Epithelial cell of prostate (primary cell): ENCODE data around the gene CCR7.

Experiments used
- DNase-seq: peaks from one replicate; pipeline ENCODE4 v3.0.0-alpha.2; 2011; ENCODE audit warnings: low read depth, low spot score
- H3K27ac ChIP-seq: fragments of 450-650 bp; 2 replicates; pipeline ENCODE4 v1.5.1; 2017; ENCODE audit warnings: mild to moderate bottlenecking

CCR7 gene, protein sequence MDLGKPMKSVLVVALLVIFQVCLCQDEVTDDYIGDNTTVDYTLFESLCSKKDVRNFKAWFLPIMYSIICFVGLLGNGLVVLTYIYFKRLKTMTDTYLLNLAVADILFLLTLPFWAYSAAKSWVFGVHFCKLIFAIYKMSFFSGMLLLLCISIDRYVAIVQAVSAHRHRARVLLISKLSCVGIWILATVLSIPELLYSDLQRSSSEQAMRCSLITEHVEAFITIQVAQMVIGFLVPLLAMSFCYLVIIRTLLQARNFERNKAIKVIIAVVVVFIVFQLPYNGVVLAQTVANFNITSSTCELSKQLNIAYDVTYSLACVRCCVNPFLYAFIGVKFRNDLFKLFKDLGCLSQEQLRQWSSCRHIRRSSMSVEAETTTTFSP

DNA sequence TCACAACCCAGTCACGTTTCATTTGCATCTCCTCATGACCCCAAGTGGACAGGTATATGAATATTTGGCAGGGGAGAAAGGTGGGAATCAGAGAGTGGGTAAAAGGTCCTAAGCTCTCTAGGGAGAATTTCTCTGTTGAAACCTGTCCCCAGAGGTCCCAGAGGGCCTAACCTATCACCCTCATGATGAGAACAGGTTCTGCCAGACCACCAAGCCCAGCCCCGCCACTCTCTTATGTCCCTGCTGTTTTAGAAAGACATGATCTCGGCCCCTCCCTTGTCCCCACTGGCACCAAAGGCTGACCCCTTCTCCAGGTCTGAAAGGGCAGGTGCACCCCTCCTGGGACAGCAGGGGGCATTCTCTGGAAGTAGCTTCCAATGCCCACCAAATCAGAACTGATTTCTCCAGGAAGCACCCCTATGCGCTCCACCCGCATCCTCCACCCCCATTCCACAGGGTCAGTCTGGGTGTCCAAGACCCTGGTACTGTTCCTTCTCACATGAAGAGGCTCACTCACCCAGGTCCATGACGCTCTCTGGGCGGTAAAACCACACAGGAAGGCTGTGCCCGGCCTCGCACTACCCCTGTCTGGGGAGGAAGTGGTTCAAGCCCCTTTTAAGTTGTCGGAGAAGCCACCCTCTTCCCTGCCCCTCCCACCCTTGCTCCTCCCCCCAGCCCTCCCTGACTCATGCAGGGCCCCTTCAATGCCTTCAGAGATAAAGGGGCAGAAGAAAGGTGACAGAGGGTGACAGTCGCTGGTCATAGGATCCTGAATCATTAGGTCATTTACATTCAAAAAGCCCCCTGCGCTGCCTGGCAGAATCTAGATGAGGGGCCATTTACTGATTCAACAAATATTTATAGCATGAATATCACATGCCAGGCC lies at the start of gene CCR7:
TSS of gene CCR7 (minus strand) at position 590 of the 886 bp plus-strand sequence. CDS start at position 527, 63 bp downstream.
- no peak within 1 kb of the TSS for H3K27ac ChIP-seq
- no peak for DNase-seq

DNA sequence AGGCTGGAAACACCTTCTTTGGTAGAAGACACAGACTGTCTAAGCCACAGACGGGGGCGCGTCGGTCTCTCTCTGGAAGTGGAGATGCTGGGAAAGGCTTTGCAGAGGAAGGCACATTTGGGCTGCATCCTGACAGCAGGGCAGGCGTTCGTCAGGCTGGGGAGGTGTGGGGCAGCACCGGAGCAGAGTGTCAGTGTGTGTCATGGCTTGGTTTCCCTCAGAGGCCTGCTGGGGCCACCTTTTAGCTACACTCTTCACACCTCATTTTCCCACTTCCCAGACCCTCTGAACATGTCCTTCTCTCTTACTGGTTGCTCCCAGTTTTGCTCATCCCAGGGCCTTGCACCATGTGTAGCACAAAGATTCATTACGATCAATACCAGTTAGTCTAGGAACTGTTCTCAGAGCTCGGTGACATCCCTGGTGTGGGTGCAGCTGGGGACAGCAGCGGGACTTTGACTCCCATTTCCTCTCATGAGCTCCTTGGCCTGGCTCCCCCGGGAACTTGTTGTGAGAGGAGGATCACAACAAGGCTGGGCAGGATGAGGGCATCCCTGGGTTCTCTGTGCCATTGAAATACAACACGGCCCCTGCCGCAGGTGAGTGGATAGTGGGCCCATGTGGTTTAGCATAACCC lies 49.3 kb upstream of the CCR7 start:
- DNase-seq, result no peak
- H3K27ac ChIP-seq, result no peak overlapping the region

DNA sequence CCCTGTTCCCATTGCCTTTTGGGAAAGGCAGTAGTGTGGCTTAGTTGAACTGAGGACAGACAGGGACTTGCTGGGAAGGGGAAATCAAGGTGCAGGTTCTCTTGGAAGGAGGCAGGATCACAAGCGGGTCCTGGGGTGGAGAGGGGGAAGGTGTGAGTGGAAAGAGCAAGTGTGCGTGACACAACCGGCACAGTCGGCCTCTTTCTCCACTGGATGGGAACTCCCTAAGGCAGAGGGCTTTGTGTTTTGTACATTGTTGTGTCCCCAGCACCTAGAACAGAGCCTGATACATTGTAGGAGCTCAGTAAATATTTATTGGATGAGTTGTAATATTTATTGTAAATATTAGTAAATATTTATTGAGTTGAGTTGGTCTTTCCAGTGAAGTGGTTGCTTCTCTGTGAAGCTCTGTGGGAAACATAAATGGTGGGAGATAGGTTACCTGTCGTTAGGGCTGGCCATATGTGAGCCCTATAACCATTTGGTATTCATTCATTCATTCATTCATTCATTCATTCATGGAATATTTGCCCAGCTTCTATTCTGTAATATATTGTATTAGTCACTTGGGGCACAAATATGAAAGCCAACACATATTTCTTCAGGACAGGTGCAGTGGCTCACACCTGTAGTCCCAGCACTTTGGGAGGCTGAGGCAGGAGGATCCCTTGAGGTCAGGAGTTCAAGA lies 48.3 kb upstream of the CCR7 start:
- no peak for DNase-seq
- no peak overlapping the region for H3K27ac ChIP-seq

DNA sequence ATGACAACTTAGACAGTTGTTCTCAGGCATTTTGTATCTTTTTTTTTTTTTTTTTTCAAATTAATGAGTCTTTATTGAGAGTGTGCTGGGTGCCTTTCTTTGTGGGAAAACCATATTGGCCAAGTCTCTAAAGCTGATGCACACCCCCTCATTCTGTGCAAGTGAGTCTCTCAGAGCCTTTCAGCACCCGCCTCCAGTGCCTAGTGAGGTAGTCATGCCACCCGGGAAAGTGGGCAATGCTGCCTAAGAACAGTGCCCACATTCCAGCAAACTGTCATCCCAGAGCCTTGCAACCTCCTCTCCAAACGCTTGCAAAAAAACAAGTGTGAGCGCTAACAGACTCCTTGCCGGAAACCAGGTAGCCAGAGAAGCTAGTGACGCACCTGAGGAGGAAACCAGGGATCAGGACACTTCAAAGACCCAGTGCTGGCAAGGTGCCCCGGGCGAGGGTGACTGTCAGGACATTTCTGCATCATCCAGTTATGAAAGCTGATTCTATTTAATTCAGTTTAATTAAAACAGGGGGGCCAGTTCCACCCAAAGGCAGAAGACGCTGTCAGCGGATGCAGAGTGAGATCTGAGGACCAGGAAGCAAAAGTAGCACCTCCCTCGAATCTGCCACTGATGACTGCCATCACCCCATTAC lies 47.5 kb upstream of the CCR7 start:
- no peak for DNase-seq
- no peak overlapping the region for H3K27ac ChIP-seq

DNA sequence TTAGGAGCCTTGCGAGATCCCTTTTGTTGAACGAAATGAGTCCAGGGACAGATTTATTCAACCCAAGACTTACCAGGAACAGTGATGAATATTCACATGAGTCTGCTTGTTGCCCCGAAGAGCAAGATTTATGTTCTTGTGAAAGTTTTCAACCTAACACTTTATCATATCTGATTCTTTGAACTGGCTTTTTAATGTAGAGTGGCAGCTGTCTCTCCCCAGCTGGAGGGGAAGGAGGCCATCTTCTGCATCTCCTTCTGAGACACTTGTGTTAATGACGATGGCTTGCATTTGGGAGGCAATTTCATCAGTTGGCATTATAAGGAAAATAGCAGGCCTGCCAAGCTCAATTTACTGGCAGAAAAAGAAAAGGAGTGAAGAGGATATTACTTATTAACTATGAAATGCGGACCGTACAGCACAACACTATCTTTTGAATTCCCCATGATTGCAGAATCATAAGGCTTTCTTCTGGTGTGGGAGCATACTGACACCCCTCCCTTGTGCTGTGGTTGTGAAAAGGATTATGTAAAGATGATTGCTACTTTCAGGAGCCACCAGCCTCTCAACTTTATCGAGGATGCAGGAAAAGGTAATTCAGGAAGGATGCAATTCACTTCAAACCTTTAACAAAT lies 46.7 kb upstream of the CCR7 start:
- no peak for DNase-seq
- no peak overlapping the region for H3K27ac ChIP-seq

DNA sequence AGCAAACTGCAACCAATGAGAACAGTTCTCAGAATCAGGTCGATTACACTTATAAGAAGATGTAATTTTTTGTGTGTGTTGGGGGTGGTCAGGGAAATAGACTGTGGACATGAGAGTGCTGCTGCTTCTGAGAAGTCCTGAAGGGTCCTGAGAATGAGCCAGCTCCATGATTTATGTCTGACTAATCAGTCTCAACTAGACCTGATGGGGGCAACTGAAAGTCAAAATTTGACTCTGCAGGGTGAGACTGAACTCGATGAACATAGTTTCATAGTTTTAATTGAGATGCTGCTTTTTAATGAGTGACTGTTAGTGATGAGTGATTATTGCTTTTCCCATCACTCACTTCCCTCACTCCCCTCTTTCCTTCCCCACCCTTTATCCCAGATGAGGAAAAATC lies 45.1 kb upstream of the CCR7 start:
- H3K27ac ChIP-seq, result no peak overlapping the region

DNA sequence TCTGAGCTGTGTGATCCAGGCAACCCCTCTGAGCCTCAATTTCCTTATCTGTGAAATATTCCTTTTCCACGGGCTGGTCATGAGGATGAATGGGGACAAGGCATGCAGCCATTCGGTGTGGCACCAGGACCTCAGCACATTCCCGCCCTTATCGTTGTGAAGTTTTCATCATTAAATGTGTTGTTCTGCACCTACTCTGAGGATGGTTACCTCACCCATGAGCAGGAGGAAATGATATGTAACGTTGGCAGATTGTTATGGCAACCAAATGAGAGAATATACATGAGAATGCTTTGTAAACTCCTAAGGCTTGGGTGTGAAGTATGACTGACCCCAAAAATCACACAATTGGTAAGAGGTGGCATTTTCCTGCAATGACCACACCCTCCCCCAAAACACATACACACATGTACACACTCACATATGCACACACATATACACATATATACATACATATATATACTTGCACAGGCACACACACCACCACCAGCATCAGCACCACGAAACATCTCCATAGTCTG lies 42.8 kb upstream of the CCR7 start:
- no peak for DNase-seq
- no peak overlapping the region for H3K27ac ChIP-seq

More for the DNA sequence above, 45.1 kb upstream of the CCR7 start:
- DNase-seq, result no peak

DNA sequence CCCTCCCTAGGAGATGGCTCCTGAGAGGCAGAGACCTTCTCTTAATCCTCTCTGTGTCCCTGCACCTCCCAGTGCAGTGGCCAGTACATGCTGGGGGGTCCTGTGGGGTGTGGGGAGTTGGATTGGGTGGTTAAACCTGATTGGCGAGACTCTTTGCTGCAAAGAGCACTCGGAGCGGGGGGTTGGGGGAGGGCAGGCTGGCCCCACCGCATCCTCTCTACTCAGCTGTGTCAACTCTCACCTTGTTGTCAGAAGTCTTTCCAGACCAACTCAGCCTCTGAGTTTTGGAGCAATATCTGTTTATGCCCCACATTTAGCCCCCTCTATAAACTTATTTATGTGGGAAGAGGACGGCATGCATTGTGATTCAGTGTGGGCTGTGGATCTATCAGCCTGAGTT lies 42.4 kb upstream of the CCR7 start:
- H3K27ac ChIP-seq, result no peak overlapping the region

DNA sequence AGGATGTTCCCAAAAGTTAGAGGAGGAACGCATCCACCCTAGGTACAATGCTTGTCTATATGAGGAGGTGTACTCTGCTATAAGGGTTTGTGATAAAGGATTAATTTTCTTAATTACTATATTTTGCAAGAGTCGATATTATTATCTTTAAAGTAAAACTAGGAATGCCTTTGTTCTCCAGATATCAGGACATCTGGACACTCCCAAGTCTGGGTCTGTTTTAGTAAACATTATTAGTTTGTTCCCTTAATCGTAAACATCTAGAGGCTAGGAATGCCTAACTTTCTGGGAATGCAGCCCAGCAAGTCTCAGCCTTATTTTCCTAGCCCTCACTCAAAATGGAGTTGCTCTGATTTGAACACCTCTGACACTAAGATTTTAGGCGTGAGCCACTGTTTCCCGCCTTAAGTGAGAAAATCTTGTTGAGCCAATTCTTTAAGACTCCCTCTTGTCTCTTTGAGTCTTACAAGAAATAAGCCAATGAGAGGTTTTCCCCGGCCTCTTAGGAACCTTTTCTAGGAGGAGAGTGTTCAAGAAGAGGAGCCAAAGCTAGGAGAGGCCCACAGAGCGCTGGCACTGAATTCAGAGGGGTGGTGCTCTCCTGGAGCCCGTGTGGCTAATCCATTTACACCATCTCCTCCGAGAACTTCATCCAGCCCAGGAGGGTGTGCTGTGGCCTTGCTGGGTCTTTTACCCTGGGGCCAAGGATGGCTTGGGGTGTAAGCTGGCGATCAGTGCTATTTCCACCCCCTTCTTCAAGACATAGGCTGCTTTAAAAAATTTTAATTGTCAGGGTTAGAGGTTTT lies 41.5 kb upstream of the CCR7 start:
- no peak overlapping the region for H3K27ac ChIP-seq
- no peak for DNase-seq

More for the DNA sequence above, 42.4 kb upstream of the CCR7 start:
- no peak for DNase-seq

DNA sequence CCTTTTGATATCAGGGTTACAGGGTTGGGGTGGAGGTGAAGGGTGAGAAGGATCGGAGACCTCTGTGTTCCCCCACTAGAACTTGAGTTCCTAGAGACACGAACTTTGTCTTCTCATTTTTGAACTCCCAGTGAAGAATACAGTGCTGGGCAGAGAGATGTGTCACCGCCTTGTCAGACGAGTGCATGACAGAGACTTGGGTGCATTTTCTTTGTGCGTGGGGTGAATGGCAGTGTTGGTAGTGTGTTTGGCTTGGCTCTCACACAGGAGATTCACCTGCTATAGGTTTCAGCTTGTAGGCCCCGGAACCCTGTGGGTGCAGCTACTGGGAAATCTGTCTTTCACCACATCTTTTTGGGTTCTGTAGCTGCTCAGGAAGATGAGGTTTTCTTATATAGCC lies 40.0 kb upstream of the CCR7 start:
- no peak for DNase-seq
- no peak overlapping the region for H3K27ac ChIP-seq

DNA sequence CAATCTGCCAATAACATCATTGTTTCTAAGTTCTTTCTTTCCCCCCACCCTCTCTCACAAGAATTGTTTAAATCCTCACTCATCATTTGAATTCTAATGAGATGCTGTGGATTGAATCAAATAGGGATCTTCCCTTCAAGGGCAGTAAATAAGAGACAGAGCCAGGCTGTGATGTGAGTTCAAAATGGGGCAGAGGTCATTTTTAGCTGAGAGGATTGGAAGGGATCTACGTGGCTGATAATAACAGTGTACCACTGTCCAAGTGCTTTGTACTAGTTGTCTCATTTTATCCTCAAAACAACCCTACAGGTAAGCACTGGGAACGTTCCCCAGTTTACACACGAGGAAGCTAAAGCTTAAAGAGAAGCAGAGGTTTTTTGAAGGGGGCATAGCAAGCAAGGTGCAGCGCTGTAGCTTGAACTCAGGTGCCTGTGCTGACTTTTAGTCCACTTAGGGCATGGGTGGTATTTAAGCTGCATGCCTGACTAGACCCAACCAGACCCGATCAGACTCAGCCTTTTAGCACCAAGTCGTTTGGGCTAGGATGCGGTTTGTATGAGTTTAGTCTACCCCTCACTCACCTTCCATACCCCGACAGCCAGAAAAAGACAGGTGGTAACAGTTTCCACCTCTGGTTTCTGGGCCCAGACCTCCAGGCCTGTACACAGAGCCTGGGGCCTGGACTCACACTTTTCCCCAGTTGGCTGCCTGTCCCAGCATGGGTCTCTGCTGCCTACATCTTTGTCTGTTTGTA lies 39.2 kb upstream of the CCR7 start:
- DNase-seq, result no peak
- no peak overlapping the region for H3K27ac ChIP-seq

DNA sequence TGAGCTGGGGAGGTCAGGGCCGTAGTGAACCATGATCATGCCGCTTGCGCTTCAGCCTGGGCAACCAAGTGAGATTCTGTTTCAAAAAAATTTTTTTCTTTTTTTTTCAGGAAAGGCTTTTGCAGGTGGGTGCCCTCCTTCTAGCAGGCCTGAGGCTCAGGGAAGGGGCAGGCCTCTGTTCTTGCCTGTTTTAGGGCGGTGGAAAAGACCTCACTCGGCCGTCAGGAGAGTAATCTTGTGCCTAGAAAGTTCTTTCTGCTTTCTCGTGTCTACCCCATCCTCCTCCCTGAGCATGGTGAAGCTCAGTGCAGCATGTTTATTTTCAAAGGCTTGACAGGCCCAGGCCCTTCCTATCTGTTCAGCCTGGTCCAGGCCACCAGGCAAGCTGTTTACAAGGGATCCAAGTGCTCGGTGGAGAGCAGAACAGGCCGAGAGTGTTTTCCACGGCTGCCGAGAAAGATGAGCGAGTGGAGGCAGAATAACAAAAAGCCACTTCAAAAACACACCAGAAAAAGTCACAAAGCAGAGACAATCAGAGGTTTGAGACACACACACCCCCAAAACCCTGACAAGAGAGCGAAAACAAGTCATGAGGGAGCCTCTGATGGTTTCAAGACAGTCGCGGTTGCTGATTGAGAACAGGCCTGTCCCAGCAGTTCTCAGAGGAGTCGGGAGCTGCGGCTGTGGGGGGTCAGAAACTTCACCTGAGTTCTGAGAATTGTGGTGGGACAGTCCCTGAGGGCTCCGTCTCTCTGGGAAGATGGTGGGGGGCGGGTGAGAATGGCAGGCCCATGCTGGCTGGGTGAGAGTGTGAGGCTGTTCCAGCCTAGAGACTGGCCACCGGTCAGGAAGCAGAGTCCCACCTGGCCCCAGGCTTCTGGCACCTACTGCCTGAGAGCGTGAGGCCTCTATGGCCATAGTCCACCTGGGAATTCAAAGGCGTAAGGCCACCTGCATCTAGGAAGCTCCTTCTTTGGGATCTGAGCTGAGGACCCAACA lies 37.5 kb upstream of the CCR7 start:
- no peak for DNase-seq
- no peak overlapping the region for H3K27ac ChIP-seq

DNA sequence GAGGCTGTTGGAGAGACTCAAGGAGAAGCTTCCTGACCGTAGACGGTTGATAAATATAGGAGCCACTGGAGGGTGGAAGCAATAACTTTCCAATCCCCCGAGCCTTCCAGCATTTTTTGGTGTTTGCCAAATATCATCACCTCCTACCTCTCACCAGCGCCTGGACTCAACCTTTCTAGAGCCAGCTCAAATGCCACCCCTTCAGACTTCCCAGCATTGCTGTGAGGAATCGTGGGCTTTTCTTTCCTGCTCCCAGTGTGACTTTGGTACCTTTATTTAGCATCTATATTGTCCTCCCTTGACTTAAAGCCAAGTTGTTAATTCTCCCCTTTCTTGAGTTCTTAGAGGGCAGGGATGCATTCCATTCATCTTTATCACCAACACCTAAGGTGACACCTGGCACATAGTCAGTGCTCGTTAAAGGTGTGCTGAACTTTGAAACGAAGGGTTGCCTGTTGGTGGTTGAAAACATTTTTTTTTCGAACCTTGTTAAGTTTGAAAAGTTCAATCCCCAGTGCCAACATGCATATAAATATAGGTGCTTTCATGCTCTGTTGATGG lies 35.3 kb upstream of the CCR7 start:
- DNase-seq, result no peak
- H3K27ac ChIP-seq, result no peak overlapping the region

DNA sequence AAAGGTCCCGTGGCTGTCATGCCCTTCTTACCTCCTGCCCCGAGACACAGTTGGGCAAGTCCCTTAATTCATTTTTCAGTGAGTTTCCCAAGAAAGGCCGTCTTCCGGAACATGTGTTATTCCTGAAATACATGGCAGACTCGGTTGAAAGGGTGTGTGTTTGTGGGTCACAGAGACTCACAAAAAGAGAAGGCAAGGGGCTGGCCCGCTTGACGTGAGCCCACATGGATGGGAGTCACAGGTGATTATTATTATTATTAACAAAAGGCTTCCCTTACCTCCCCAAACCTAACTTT lies 34.1 kb upstream of the CCR7 start:
- H3K27ac ChIP-seq, result no peak overlapping the region

DNA sequence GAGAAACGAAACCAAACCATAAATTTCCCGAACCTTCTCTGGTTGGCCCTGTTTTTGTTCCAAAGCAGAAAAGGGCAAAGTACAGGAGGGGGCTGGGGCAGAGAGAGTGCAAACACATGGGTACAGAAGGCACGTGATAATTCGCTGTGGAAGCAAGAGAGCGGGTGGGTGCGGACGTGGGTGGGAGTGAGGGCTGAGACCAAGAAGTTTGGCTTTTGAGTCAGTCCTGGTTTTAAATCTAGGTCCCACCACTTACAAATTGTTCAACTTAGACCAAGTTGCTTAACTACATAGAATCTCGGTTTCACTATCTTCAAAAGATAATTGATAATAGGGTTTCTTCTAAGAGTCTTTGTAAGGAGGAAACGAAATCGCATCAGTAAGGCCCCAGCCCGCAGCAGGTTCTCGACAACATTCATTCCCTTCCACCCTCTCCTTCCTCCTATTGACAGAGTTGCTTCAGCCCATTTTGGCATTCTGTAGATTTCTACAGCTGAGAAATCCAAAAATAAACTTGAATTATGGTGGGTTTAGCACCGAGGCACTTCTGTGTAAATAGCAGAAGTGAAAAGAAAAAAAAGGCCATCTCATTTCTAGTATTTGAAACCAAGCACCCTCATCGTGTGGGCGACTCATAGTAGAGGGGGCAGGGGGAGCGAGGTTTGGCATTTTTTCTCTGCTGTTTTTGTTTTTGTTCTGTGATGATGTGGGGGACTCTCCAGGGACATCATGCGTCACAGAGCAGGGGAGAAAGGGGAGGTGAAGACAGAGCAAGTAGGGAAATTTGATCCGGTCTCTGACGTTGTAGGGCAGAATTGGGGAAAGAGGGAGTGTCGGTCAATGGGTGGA lies 33.6 kb upstream of the CCR7 start:
- no peak for DNase-seq
- H3K27ac ChIP-seq, result no peak overlapping the region

More for the DNA sequence above, 34.1 kb upstream of the CCR7 start:
- no peak for DNase-seq

DNA sequence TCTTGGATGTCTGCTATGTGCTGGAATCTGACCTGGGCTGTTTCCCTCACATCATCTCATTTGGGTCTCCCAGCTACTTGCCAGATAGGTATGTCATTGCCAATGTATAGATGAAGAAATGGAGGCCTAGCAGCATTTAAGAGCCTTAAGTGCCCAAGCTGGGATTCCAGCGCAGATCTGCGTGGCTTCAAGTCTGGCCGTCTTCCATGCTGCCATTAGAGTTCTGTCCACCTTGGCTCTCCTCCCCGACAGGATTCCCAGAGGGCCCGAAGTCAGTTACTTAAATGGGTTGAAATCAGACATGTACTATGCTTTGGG lies 33.0 kb upstream of the CCR7 start:
- H3K27ac ChIP-seq, result no peak overlapping the region
- no peak for DNase-seq
